ENCODE measurements around the gene MACROD2.
"Not testable (repeated sequence)": the region's sequence is repeated elsewhere in the genome, so short reads cannot be mapped to it uniquely, and the experiment has no call there.

Gene MACROD2

DNA sequence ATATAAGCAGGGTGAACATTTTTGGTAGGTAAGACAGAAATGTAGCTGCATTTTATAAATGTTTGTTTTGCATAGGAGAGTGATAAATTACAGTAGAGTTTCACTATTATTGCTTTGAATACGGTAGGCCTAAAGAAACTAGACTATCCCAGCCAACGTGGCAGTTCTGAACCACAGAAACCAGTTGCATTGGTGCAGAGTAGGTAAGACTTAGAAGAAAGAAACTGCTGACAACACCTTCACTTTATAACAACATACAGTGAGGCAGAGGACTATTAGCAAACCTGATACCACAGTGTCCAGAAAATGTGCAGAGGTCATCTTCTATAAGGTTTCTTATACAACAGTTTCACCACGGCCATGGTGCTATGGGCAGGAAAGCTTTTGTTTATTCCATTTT is 2011.8 kb downstream of the MACROD2 start:
- H3K4me3 ChIP-seq = no peak overlapping the region
- no peak overlapping the region for H3K4me2 ChIP-seq
- H3K27me3 ChIP-seq = no peaks in the 10 kb centered on the region
- no peak for TF ChIP-seq Cebpa-rat (IDR thresholded peaks at IDR 0.05)
- H4K20me1 ChIP-seq = no peaks in the 10 kb centered on the region
- peaks cover 0 to 45% (median 29%) of the 10 kb centered on the region in 11 experiments; a peak in 15 of 22 replicates for H3K9me3 ChIP-seq (replicated peaks in 1 of 11)
- H3K4me1 ChIP-seq = peaks cover 6 to 21% (median 17%) of the 10 kb centered on the region in 10 experiments; a peak in 18 of 20 replicates
- no peak overlapping the region for H3K9ac ChIP-seq
- no peak overlapping the region for H3K27ac ChIP-seq
- no peaks in the 10 kb centered on the region; a peak in 1 of 22 replicates for H3K36me3 ChIP-seq

DNA sequence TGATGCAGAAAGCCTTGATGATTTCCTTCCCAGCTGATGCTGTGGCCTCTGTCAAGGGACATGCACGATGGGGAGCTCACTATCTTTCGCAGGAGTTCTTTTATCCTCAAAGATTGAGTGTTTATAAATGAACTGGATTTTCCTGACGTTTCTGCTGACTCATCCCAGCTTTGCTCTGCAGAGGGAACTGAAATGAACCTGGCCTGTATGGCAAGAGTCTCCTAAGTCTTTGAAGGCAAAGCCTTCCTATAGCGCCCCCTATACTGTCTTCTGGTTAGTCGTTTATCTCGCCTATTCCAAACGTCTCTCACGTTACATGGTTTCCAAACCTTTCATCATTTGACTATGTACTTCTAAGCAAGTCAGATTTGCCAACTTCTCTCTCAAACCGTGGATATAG is 2012.6 kb downstream of the MACROD2 start:
- peaks cover 0 to 53% (median 32%) of the 10 kb centered on the region in 11 experiments; a peak in 15 of 22 replicates for H3K9me3 ChIP-seq (replicated peaks in 1 of 11)
- H3K27ac ChIP-seq = no peak overlapping the region
- no peaks in the 10 kb centered on the region for H3K27me3 ChIP-seq
- no peaks in the 10 kb centered on the region for H4K20me1 ChIP-seq
- no peaks in the 10 kb centered on the region; a peak in 1 of 22 replicates for H3K36me3 ChIP-seq
- H3K9ac ChIP-seq = no peak overlapping the region
- TF ChIP-seq Cebpa-rat (IDR thresholded peaks at IDR 0.05) = no peak
- no peak overlapping the region for H3K4me2 ChIP-seq
- peaks cover 6 to 21% (median 17%) of the 10 kb centered on the region in 10 experiments; a peak in 18 of 20 replicates for H3K4me1 ChIP-seq
- H3K4me3 ChIP-seq = no peak overlapping the region

DNA sequence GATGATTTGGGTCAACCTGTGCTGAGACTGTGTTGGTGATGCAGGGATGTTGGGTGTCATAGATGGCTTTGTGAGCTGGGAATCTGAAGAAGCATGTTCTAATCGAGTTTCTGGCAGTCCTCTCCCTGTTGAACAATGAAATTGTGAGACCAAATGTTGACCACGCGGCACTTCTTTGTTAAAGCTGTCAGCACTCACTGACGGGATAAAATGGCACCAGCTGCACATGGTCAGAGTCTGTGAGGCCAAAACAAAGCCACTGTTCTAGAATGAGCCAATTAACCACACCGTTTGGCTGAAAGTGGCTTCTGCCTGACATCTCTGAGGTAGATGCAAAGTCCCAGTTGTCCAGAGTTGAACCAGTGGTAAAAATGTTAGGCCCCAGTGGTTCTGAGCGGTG is 2015.7 kb downstream of the MACROD2 start:
- Histone ChIP-seq H4K20me1 (no peaks in the 10 kb centered on the region), H3K4me1 (peaks cover 0 to 6% (median 0%) of the 10 kb centered on the region in 10 experiments; a peak in 1 of 20 replicates), H3K27me3 (no peaks in the 10 kb centered on the region), H3K27ac (no peak overlapping the region), H3K36me3 (no peaks in the 10 kb centered on the region; a peak in 1 of 22 replicates), H3K9ac (no peak overlapping the region), H3K4me3 (no peak overlapping the region), H3K4me2 (no peak overlapping the region), H3K9me3 (replicated peaks in 1 of 11) (peaks cover 0 to 50% (median 23%) of the 10 kb centered on the region in 11 experiments; a peak in 15 of 22 replicates)
- no peak for TF ChIP-seq Cebpa-rat (IDR thresholded peaks at IDR 0.05)

DNA sequence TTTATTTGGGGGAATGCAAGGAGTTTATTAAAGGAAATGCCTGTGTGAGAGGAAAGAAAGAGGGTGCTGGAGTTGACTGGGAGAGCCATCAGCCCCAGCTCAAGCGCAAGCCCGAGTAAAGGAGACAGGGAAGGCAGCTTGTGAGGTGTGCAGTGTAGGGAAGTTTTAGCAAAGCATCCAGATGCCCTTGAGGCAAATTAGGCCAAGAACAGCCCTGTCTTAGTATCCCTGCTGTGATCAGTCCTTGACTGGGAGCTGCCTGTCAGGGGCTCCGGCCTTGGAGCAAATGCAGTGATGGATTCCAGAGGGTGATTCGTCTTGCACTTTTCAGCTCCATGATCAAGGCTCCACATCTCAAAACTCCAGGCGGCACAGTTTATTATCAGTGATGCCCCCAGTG is 2016.2 kb downstream of the MACROD2 start:
- no peak overlapping the region for H3K4me3 ChIP-seq
- H3K9ac ChIP-seq = no peak overlapping the region
- TF ChIP-seq Cebpa-rat (IDR thresholded peaks at IDR 0.05) = no peak
- no peak overlapping the region for H3K27ac ChIP-seq
- H3K9me3 ChIP-seq (replicated peaks in 1 of 11) = peaks cover 0 to 48% (median 26%) of the 10 kb centered on the region in 11 experiments; a peak in 18 of 22 replicates
- no peaks in the 10 kb centered on the region for H4K20me1 ChIP-seq
- peaks cover 0 to 6% (median 0%) of the 10 kb centered on the region in 10 experiments; a peak in 1 of 20 replicates for H3K4me1 ChIP-seq
- no peaks in the 10 kb centered on the region; a peak in 1 of 22 replicates for H3K36me3 ChIP-seq
- no peaks in the 10 kb centered on the region for H3K27me3 ChIP-seq
- H3K4me2 ChIP-seq = no peak overlapping the region

DNA sequence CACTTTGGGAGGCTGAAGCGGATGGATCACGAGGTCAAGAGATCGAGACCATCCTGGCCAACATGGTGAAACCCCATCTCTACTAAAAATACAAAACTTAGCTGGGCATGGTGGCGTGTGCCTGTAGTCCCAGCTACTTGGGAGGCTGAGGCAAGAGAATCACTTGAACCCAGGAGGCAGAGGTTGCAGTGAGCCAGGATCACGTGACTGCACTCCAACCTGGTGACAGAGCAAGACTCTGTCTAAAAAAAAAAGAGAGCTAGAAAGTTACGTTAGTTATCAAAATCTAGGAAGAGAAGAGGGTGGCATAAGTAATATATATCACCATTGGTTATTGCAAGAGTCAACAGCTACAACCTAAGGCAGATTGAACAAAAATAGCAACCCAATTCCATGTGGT is 2017.6 kb downstream of the MACROD2 start:
- not testable (repeated sequence) for H4K20me1 ChIP-seq, H3K4me2 ChIP-seq, H3K4me1 ChIP-seq, H3K9ac ChIP-seq, H3K4me3 ChIP-seq, H3K27ac ChIP-seq, H3K27me3 ChIP-seq, H3K36me3 ChIP-seq
- peaks cover 6 to 57% (median 34%) of the 10 kb centered on the region in 11 experiments; a peak in 18 of 22 replicates for H3K9me3 ChIP-seq (replicated peaks in 1 of 11)

DNA sequence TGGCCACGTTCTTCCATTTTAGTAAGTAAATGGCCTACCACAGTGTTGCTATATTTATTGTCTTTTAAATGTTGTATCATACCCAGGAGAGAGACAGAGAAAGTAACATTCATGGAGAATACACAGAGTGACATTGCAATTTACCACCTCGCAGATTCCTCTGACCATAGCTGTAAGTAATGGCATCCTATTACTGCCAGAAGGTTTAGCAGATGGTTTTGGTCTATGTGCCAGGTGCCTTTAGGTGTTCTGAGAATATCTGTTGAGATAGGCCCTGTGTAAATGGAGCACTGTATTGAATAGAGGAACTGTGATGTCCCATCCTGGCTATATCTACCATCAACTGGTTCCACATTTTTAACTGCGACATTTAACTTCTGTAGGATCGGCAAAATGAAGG is 2018.3 kb downstream of the MACROD2 start:
- H3K4me2 ChIP-seq = no peak overlapping the region
- H4K20me1 ChIP-seq = no peaks in the 10 kb centered on the region
- peaks cover 0 to 6% (median 0%) of the 10 kb centered on the region in 10 experiments; a peak in 1 of 20 replicates for H3K4me1 ChIP-seq
- no peak overlapping the region for H3K4me3 ChIP-seq
- no peak for TF ChIP-seq Cebpa-rat (IDR thresholded peaks at IDR 0.05)
- H3K9me3 ChIP-seq (replicated peaks in 1 of 11) = peaks cover 6 to 57% (median 29%) of the 10 kb centered on the region in 11 experiments; a peak in 18 of 22 replicates
- H3K27me3 ChIP-seq = no peaks in the 10 kb centered on the region
- no peak overlapping the region for H3K27ac ChIP-seq
- no peak overlapping the region for H3K9ac ChIP-seq
- H3K36me3 ChIP-seq = no peaks in the 10 kb centered on the region; a peak in 1 of 22 replicates

DNA sequence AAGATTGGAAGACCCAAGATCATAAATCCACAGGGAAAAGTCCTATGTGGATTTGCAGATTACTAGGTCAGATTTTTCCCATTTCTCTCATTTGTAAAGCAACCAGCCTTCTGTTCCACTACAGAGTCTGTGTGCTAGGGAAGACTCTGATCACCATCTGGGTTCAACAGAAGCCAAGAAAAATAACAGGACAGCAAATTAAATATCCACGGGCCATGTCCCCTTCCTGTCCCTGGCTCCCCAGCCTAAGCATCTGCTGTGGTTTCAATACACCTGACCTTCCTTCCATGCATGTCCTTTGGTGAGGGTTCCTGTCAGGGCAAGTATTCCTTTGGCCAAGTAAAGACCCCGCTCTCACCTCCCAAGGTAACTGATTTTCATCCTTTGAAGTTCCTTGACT is 2019.1 kb downstream of the MACROD2 start:
- Histone ChIP-seq H3K4me3 (no peak overlapping the region), H3K27me3 (no peaks in the 10 kb centered on the region), H3K36me3 (no peaks in the 10 kb centered on the region; a peak in 1 of 22 replicates), H3K27ac (no peak overlapping the region), H3K9me3 (replicated peaks in 1 of 11) (peaks cover 6 to 56% (median 29%) of the 10 kb centered on the region in 11 experiments; a peak in 18 of 22 replicates), H3K4me2 (no peak overlapping the region), H3K9ac (no peak overlapping the region), H3K4me1 (0 out of 20 replicates have a peak, but pooled peaks cover 0 to 6% (median 0%) of the 10 kb centered on the region in 10 experiments), H4K20me1 (no peaks in the 10 kb centered on the region)
- no peak for TF ChIP-seq Cebpa-rat (IDR thresholded peaks at IDR 0.05)

DNA sequence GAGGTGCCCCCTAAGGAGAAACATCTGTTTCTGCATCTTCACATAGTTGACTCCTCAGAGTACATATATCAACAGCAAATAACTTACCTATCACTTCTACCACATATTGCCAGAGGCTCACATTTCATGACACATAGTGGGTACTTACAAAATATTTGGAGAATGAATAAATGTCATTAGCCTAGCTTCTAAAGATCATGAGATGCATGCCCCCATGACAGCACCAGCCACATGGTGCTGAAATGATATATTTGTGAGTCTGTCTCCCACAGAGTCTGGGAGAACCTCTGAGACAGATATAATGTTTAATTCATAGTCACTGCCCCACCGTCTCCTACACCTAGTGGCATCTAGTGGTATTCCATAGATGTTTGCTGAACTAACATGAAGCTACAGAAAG is 2022.3 kb downstream of the MACROD2 start:
- H3K4me3 ChIP-seq = no peak overlapping the region
- no peaks in the 10 kb centered on the region; a peak in 1 of 20 replicates for H3K4me1 ChIP-seq
- H3K27me3 ChIP-seq = no peaks in the 10 kb centered on the region
- TF ChIP-seq Cebpa-rat (IDR thresholded peaks at IDR 0.05) = no peak
- H3K9ac ChIP-seq = no peak overlapping the region
- H3K27ac ChIP-seq = no peak overlapping the region
- no peak overlapping the region for H3K4me2 ChIP-seq
- H3K9me3 ChIP-seq (replicated peaks in 1 of 11) = peaks cover 0 to 52% (median 20%) of the 10 kb centered on the region in 11 experiments; a peak in 16 of 22 replicates
- H4K20me1 ChIP-seq = no peaks in the 10 kb centered on the region
- no peaks in the 10 kb centered on the region for H3K36me3 ChIP-seq

DNA sequence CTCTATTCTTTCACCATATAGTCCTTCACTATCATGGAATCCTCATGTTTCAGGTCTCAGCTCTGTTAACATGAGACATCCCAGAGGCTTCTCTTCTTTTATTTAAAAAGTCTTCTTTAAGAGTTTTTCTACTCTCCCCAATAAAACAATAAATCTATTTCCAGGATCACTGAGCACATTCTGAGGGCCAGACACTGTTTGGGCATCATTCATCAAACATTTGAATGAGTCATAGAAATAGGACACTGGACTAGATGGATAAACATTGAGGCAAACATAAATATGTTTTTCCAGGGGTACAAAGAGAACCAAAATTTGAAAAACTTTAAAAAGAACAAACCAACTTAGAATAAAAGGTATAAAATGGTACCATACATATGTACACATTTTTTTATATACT is 2023.6 kb downstream of the MACROD2 start:
- Histone ChIP-seq H4K20me1 (no peaks in the 10 kb centered on the region), H3K36me3 (no peaks in the 10 kb centered on the region), H3K9ac (no peak overlapping the region), H3K4me2 (no peak overlapping the region), H3K27ac (no peak overlapping the region), H3K9me3 (replicated peaks in 1 of 11) (peaks cover 0 to 57% (median 25%) of the 10 kb centered on the region in 11 experiments; a peak in 17 of 22 replicates), H3K4me3 (no peak overlapping the region), H3K27me3 (no peaks in the 10 kb centered on the region), H3K4me1 (peaks cover 0 to 5% (median 1%) of the 10 kb centered on the region in 10 experiments; a peak in 8 of 20 replicates)
- TF ChIP-seq Cebpa-rat (IDR thresholded peaks at IDR 0.05) = no peak

DNA sequence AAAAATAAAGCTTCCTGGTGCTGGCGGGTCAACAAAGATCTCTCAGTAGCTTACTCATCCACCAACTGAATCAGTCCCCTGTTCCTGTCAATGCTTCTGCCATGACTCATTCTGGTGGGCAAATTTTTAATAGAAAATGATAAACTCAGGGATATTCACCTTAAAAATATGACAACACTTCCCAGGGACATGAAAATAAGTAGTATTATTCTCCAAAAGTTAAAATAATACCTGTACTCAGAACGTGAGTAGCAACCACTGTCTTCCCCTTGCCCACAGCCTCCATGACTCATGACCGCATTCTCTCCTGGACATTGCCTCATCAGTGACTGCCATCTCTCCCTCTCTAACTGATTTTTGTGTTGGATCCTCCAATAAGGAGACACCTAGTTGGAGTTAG is 2025.7 kb downstream of the MACROD2 start:
- H3K4me3 ChIP-seq = no peak overlapping the region
- H3K4me2 ChIP-seq = no peak overlapping the region
- no peak overlapping the region for H3K9ac ChIP-seq
- peaks cover 6 to 65% (median 31%) of the 10 kb centered on the region in 11 experiments; a peak in 18 of 22 replicates for H3K9me3 ChIP-seq (replicated peaks in 1 of 11)
- no peaks in the 10 kb centered on the region for H3K27me3 ChIP-seq
- no peak for TF ChIP-seq Cebpa-rat (IDR thresholded peaks at IDR 0.05)
- no peak overlapping the region for H3K27ac ChIP-seq
- no peaks in the 10 kb centered on the region for H4K20me1 ChIP-seq
- H3K4me1 ChIP-seq = peaks cover 0 to 24% (median 17%) of the 10 kb centered on the region in 10 experiments; a peak in 17 of 20 replicates
- no peaks in the 10 kb centered on the region for H3K36me3 ChIP-seq

Data from BLaER1 treated with 17β-estradiol and CSF1 and Interleukin-3, amounts not matched to agents 10 nM and 100 nM (cell line).